K562 (cell line): ENCODE results near the gene RNF144A.

Experiments
- GTF3C2 ChIP-seq: IDR thresholded peaks from 3 replicates; pipeline ENCODE4 v1.6.1; 2011; ENCODE audit warnings: borderline replicate concordance, mild to moderate bottlenecking, moderate library complexity; ENCODE audit not compliant: insufficient read length; ENCODE audit errors: extremely low read depth
- NFRKB ChIP-seq: fragments of 450-650 bp; IDR thresholded peaks from 2 replicates; pipeline ENCODE4 v1.6.1; 2016; ENCODE audit warnings: low read depth
- REST ChIP-seq, 2 experiments: fragments of 450-650 bp; formaldehyde crosslinking in 1 of 2; IDR thresholded peaks; 2 replicates each; pipeline versions ENCODE4 v1.4.0 to v1.6.1; 2014 to 2020; ENCODE audit warnings: mild to moderate bottlenecking in 2 of 2, borderline replicate concordance in 1 of 2, low read depth in 1 of 2
- TEAD4 ChIP-seq, 2 experiments: sonication (generic) in 1 of 2; formaldehyde crosslinking in 1 of 2; IDR thresholded peaks; 2 replicates each; pipeline versions ENCODE4 v1.6.1 to v1.8.0; 2012 to 2022; ENCODE audit warnings: borderline replicate concordance in 1 of 2, inconsistent platforms in 1 of 2, low read length in 1 of 2, mild to moderate bottlenecking in 1 of 2, missing genetic modification reagents in 1 of 2
- THRA ChIP-seq: fragments of 450-650 bp; IDR thresholded peaks from 2 replicates; pipeline ENCODE4 v1.6.1; 2017; ENCODE audit warnings: mild to moderate bottlenecking, moderate library complexity
- ZHX1 ChIP-seq: fragments of 150-350 bp; conservative IDR thresholded peaks from 2 replicates; pipeline ENCODE4 v1.6.1; 2014; ENCODE audit warnings: low read length
- ZNF589 ChIP-seq: fragments of 200-800 bp; sonication (Bioruptor generic); IDR thresholded peaks from 2 replicates; pipeline ENCODE4 v1.6.1; 2016; ENCODE audit warnings: low read depth, missing genetic modification characterization, missing compliant biosample characterization

- TF ChIP-seq TEAD4 (IDR thresholded peaks at IDR 0.05; ENCODE audit: low read length), result no peak
- TF ChIP-seq TEAD4 (CRISPR knock-in tag; IDR thresholded peaks at IDR 0.05; ENCODE audit: borderline replicate concordance), result no peak
- no peak for TF ChIP-seq REST (IDR thresholded peaks at IDR 0.05; ENCODE audit: borderline replicate concordance)
- TF ChIP-seq REST (CRISPR knock-in tag; IDR thresholded peaks at IDR 0.05; ENCODE audit: low read depth), result no peak
- TF ChIP-seq ZHX1, result no peak
- TF ChIP-seq ZNF589 (CRISPR knock-in tag), result no peak
- TF ChIP-seq NFRKB, result no peak
- no peak for TF ChIP-seq THRA
- no peak for TF ChIP-seq GTF3C2
These were observed 38.7 kb upstream of the RNF144A start for GRCh38 chr2:6878549-6878948.
